NCI-H2029 (cell line): ENCODE results near the gene FMOD.
A peak's percentile ranks its signal among the peaks of the same experiment; 100 is the strongest.
"Not testable (repeated sequence)": the region's sequence is repeated elsewhere in the genome, so short reads cannot be mapped to it uniquely, and the experiment has no call there.

Source experiments
- DNase-seq: peaks from one replicate; lab custom pipeline; 2025; lab: John Stamatoyannopoulos, UW

FMOD gene

DNA sequence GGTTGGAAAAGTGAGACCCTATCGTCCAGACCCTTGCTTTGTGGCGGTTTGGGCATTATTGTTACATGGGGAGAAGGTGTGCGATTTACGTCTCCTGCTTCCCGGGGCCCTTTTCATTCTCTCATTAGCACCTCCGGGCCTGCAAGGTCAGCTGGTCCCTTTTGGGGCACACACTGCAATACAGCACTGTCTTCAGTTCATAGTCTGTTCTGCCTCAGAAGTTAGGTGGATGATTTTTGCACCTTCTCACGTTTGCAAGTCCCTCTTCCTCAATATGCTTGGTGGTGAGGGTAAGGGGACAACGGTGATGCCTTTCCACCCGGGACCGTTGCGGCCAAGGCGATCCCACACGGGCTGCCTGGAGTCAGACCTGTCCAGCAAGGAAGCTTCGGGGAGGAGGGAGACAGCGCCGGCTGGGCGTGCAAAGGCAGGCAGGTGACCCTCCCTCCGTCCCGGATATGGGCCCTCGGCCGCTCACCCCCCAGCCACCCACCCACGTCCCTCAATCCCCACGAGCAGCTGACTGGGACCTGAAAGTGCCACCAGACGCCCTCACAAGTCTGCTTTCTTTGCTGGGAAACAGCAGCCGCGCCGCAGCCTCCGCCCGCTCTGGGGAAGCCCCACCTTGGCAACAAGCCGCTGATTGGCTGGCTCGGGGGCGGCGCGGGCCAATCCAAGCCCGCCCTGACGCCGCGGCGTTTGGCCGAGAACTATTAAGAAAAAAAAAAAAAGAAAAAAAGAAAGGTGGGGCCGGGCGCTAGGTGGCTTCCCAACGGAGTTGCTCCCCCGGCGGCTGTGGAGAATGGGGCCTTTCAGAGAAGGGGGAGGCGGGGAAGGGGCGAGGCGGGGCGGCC lies 23.9 kb downstream of the FMOD start:
- peak; percentile 81 for DNase-seq

DNA sequence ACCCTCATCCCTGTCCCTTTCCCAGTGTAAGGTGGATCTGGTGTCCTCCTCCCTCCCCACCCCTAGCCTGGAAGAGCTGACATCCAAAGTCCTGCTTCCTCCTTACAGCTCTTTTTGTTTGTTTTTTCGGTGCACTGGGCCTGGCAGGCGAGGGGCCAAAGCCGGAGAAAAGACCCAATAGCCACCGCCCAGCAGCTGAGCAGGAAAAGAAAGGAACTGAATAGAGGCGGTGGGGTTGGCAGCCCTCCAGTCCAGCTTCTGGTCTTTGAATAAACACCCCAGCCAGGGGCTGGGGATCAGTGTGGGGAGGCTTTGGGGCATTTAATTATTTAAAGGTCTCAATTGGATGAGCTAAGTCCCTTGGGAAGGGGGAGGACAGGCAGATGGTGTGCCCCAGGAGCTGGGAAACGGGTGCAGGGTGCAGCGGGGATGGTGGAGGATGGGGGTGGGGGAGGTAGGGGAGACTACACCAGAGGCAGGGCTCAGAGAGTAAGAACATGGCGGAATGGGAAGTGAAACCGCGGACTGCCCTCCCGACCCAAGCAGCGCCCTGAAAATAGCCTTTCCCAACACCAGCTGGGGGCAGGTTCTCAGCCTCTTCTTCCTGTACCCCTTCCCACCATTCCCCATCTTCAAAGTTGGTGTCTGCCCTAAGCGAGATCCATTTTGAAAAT lies 25.4 kb downstream of the FMOD start:
- DNase-seq: peak; percentile 92

DNA sequence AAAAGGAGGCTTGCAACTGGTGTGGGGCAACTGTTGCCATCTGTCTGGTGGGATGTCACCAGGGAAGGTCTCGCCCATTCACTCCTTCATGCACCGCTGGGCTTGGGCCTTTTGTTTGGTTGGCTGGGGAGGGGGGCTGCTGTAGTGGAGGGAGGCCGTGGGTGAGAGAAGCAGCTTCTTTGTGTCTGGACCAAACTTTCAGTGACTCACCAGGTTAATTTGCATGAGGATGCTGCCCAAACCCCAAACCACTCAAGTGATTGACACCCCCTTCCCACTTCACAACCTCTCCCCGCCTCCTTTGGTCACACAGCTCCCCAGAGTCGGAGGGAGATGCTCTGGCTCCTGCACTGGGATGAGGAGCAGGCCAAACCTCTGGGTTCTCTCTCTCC lies 25.9 kb downstream of the FMOD start:
- no peak for DNase-seq

DNA sequence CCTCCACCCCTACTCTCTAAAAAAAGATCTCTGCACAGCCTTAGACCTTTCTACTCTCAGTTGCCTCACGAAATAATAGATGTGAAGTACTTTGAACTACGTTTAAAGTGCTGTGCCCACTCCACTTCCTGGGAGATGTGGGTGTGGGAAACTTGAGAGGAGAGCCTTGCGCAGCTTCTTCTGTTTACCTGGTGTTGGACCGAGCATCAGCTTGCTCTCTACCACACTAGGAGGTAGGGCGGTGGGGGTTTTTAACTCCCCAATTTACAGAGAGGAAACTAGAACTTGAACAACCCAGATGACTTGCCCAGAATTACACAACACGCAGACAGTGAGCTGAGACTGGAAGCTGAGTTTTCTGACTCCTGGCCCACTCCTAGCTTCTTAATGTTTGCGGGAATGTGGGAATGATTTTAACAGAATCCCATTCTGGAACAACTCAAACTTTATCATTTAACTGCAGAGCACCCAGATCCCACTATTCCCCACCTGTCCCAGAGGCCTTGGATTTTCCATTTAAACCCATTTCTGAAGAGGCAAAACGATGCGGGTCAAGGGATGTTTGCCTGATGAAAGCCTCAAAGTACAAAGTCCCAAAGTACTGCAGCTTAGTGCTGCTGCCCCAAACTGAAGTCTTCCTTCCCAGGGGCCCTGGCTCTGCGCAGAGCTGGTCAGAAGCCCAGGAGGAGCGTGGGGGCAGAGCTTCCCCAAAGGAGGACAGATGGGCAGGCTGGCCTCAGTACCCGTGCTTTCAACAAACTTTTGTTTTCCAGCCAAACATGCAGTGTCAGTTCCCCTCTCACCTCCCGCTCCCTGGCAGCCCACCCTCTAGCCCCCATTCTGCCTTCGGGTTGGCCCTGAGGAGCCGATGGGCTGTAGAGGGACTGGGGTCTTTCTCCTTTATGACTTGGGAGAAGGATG lies 26.6 kb downstream of the FMOD start:
- DNase-seq: no peak

DNA sequence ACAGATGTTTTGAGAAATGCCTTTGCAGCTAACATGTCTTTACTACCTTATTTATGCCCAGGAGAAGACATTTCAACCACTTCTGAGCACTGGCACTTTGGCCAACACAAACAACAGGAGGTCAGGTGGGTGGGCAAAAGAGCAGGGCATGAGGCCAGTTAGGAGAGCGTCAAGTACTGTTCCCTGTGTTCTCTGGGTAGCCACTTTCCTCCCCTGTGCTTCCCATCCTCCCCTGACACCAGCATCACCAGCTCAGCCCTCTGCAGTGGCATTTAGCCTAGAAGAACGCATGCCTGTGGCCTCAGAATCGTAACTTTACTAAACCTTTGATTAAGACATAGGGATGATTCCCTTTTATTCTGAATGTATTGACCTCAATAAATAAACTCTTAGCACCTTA lies 27.3 kb downstream of the FMOD start:
- DNase-seq: no peak

DNA sequence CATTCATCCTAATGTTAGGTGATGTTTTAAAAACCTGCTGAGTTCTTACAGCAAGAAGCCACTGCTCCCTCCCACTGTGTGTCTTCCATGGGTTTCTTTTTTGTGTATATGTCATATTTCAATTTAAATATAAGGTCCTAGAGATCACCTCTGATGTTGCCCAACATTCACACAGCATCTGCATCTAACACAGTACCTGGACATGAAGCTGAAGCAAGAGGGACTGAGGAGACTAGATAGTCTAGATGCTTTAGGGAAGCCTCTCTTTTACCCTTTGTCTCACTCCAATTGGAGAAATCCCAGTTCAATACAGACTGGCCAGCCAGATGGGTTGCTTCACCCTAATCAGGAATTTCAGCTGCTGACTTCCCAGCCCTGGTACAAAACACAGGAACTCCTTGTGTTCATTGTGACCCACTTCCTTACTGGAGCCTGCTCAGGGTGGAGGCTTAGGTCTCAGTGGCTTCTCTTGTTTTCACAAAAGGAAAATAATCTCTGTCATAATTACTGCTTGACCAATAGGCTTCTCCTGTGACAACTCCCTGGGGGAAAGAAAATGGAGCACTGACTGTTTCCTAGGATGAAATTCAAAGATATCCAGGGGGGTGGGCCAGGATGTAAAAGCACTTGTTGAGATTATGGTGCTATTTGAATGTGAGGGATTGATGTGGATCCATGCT lies 28.3 kb downstream of the FMOD start:
- DNase-seq: no peak

DNA sequence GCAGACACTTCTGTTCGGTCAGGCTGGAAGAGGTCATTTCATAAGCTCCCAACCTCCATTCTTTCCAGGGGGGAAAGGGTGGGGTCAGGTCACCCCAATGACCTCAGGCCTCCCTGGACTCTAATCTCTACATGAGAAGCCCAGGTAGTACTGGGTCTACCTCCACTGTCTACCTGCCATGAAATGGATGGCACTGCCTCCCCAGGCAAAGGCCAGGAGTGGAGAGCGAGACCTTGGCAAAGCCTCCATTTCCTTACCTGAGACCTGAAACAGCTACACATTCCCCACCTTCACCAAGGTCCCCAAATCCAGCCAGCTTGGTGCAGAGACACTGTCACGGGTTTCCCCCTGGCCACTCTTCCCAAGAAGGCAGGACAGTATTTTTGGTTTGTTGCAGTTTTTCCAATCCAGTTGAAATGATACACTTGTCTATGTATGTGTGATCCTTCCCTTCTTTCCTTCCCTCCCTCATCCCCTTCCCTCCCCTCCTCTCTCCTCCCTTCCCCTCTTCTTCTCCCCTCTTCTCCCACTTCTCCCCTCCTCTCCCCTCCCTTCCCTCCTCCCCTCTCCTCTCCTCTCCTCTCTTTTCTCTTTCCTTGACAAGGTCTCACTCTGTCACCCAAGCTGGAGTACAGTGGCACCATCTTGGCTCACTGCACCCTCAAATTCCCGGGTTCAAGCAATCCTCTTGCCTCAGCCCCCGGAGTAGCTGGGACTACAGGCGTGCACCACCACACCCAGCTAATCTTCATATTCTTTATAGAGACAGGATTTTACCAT lies 29.5 kb downstream of the FMOD start:
- no peak for DNase-seq

DNA sequence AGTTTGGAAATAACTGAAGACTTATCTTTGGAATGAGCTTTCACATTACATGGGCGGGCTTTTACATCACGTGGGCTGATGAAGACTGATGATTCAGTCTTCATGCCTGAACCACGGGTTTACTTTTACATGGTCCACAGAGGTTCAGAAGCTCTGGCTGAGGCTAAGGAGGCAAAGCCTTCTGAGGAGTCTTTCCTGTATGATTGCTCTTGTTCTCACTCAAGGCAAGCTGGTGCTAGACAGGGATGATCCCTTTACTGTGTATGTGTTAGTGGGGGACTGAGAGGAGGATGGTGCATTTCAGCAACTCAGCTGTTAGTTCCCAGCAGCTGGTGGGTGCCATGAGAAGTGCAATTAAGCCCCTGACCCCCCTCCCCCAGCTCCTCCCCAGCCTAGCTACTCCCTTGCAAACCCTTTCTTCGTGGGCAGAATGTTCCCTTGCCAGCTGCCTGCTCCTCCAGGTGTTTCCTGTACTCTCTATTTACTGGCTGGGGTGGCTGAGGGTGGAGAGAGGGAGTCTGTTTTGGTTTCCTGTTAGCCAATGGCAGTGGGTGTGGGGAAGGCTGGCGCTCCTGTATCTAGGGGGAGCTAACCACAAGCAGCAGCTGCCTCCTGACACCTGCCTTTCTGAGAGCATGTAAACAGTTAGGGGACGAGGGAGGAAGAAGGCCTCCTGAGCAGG lies 30.2 kb downstream of the FMOD start:
- peak; percentile 95 for DNase-seq

DNA sequence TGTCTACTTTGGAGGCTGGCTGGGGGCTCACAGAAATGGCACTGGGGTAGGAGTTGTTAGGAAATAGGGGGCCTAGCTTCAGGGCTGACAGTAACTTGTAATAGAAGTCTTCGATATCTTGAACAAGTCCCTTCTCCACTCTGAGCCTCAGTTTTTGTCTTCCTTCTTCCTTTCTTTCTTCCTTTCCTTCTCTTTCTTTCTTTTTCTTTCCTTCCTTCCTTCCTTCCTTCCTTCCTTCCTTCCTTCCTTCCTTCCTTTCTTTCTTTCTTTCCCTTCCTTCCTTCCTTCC lies 32.7 kb downstream of the FMOD start:
- no peak for DNase-seq

DNA sequence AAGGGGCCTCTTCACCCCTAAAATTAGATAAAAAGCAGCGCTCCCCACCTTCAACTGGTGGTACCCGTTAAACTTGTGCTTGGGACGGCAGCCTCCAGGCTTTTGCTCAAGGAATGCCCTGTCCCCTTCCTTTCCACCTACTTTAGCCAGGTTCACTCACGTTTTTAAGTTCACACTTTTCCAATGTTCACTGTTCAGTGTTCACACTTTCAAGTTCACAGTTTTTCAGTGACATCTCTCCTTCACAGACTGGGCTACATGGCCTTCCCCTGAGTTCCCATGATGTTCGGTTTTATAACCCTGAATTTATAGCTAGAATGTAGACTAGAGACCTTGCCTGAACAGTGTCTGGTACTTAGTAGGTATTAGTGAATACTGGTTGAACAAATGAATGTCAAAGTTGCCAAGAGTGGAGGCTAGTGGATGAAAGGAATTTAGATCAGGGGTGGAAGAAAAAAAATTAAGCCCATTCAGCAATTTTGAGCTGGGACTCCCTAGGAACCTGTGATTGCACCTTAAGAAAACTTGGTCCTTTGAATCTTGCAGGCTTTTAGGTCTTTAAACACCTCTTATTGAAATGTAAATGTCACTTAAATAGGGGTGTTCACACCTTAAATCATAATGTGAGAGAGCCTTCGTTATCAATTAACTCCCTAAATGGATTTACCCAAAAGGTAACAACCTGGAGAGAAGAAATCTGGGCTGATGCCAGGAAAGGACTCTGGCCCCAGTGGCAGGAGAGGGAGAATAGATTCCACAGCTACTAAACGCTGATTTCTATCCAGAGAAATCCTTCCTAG lies 33.3 kb downstream of the FMOD start:
- DNase-seq: no peak

DNA sequence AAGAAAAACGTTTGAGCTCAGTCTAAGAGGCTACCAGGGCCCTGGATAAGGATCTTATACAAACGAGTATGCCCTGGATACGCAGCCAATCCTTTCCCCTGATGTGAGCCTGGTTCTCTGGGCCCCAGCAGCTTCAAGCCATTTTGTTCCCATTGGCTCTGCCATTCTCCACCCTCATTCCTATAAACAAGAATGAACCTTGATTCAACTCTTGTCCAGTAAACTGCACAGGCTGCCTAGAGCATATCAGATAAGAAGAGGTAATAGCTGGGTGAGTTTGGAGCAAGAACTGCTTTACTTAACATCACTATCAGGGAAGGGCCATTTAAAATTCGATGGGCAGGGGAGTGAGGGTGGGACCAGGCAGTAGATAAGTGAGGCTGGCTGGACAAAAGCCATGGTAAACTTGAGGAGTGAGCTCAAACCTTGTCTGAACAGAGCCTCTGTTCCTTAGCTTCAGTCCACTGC lies 34.3 kb downstream of the FMOD start:
- DNase-seq: no peak

DNA sequence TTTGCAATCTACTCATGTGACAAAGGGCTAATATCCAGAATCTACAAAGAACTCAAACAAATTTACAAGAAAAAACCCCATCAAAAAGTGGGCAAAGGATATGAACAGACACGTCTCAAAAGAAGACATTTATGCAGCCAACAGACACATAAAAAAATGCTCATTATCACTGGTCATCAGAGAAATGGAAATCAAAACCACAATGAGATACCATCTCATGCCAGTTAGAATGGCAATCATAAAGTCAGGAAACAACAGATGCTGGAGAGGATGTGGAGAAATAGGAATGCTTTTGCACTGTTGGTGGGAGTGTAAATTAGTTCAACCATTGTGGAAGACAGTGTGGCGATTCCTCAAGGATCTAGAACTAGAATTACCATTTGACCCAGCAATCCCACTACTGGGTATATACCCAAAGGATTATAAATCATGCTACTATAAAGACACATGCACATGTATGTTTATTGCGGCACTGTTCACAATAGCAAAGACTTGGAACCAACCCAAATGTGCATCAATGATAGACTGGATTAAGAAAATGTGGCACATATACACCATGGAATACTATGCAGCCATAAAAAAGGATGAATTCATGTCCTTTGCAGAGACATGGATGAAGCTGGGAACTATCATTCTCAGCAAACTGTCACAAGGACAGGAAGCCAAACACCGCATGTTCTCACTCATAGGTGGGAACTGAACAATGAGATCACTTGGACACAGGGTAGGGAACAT lies 36.7 kb downstream of the FMOD start:
- DNase-seq: not testable (repeated sequence)

DNA sequence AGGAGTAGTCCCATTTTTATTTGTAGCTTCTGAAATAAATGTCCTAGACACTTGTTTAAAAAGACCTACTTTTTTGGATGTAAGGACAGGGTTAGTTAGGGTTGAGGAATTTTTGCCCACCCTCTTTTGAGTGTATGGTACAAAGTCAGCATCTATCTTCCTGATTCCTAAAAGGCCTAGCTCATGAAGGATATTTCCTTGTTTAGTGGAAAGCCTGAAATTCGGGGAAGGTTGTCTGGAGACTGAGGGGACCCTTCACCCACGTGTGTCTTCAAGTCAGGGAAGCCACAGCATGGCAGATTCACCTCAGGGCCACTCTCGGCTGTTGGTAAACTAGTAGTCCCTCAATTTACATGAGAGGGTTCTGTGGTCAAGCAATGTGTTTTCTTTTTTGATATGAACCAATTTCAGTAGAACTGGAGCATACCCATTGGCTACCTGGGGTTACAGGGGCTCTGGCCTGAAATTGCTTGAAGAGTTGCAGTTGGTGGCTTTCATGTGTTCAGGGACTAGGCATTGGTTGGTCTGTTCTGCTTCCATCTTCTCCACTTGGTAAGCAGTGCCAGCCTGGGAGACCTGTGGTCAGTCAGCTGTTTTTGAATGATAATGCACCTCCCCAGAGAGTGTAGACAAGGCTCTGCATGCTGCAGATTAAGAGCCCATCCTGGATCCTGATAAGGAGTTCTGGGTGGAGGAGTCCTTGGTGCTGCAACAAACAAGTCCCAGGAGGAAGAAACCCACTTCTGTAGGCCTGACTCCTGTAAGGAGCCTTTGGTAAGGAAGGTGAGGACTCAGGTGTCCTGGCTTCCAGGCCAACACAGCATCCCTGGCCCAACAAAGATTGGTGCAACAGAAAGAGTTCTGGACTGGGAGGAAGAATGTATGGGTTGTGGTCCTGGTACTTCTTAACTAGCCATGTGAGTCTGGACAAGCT lies 39.3 kb downstream of the FMOD start:
- no peak for DNase-seq

DNA sequence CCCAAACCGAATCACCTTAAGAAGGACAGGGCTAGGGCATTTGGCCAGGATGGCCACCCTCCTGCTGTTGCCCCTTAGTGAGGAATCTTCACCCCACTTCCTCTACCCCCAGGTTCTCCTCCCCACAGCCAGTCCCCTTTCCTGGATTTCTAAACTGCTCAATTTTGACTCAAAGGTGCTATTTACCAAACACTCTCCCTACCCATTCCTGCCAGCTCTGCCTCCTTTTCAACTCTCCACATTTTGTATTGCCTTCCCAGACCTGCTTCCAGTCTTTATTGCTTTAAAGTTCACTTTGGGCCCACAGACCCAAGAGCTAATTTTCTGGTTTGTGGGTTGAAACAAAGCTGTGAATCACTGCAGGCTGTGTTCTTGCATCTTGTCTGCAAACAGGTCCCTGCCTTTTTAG lies 42.0 kb downstream of the FMOD start:
- no peak for DNase-seq

DNA sequence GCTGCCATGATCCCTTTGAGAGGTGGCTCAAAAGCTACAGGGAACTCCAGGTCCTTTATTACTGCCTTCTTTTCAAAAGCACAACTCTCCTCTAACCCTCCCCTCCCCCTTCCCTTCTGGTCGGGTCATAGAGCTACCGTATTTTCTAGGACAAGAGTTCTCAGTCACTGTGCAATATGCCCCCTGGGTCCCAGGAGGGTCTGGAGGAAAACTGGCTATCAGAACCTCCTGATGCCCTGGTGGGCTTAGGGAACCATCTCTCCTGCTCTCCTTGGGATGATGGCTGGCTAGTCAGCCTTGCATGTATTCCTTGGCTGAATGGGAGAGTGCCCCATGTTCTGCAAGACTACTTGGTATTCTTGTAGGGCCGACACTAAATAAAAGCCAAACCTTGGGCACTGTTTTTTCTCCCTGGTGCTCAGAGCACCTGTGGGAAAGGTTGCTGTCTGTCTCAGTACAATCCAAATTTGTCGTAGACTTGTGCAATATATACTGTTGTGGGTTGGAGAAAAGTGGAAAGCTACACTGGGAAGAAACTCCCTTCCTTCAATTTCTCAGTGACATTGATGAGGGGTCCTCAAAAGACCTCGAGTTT lies 42.5 kb downstream of the FMOD start:
- DNase-seq: no peak

DNA sequence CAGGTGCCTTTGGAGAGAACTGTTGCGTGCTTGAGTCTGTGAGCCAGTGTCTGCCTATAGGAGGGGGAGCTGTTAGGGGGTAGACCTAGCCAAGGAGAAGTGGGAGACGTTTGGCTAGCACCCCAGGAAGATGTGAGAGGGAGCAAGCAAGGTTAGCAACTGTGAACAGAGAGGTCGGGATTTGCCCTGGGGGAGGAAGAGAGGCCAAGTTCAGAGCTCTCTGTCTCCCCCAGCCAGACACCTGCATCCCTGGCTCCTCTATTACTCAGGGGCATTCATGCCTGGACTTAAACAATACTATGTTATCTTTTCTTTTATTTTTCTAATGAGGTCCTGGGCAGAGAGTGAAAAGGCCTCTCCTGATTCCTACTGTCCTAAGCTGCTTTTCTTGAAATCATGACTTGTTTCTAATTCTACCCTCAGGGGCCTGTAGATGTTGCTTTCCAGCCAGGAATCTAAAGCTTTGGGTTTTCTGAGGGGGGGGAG lies 43.2 kb downstream of the FMOD start:
- no peak for DNase-seq

DNA sequence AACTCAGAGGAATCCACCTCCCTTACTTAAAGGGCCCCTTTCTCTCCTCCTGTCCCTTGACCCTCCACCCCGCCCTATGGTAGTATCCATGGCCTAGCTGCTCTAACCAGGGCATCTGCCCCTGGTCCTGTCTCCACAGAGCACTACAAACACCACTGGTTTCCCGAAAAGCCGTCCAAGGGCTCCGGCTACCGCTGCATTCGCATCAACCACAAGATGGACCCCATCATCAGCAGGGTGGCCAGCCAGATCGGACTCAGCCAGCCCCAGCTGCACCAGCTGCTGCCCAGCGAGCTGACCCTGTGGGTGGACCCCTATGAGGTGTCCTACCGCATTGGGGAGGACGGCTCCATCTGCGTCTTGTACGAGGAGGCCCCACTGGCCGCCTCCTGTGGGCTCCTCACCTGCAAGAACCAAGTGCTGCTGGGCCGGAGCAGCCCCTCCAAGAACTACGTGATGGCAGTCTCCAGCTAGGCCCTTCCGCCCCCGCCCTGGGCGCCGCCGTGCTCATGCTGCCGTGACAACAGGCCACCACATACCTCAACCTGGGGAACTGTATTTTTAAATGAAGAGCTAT lies 43.9 kb downstream of the FMOD start:
- no peak for DNase-seq
